Body of pancreas (tissue), 4 donors: ENCODE results near the gene SFXN5.

Source experiments
- CTCF ChIP-seq, 7 experiments: fragments of 450-650 bp in 4 of 7; fragments of 200-600 bp in 3 of 7; sonication (generic) in 3 of 7; IDR thresholded peaks; one replicate each; pipeline ENCODE4 v1.5.1; 2016 to 2019; ENCODE audit warnings: antibody characterized with exemption in 7 of 7
- POLR2A ChIP-seq, 3 donors: fragments of 450-650 bp; IDR thresholded peaks; one replicate each; pipeline ENCODE4 v1.6.1; 2016; ENCODE audit warnings: antibody characterized with exemption in 3 of 3, mild to moderate bottlenecking in 2 of 3

DNA sequence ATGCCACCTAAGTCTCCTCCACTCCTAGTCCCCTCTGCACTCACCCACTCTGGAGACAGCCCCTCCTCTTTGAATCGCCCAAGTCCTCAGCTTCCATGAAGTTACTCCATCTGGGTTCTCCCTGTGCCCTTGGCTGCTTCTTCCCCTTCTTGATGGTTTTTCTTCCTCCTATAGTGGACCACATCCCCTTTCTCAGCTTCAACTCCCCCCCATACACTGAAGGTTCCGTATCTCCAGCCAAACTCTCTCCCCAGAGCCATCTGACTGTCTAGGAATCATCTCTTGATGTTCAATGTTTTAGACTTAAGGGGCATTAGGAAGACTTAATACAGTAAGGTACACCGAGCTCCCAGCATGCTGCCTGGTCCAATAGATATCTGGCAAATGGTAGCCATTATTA, 114.6 kb downstream of the SFXN5 start:
- no peak for TF ChIP-seq POLR2A (IDR thresholded peaks at IDR 0.05)
- TF ChIP-seq CTCF (IDR thresholded peaks at IDR 0.05): no peak
